WTC11 (cell line): Measurements from ENCODE around the gene ANO4. TPM values are rescaled to one million over a fixed set of nuclear protein-coding genes. Genes with fewer than 3 reads are reported as not detected.

ENCODE experiments used
- ATAC-seq: fragments of 200-7000 bp; cut with Tn5 transposase; 2 replicates; pipeline ENCODE4 v1.10.0; 2021; ENCODE audit warnings: mild to moderate bottlenecking, moderate library complexity
- CTCF ChIA-PET: fragments of 300-600 bp; sonication (Branson Sonifier 250); formaldehyde crosslinking; loops from one replicate; lab custom pipeline; 2021; ENCODE audit warnings: antibody characterized with exemption; lab: Charles Lee
- POLR2A ChIA-PET: fragments of 350-600 bp; sonication (Branson Sonifier 250); formaldehyde crosslinking; loops from one replicate; lab custom pipeline; 2021; ENCODE audit warnings: antibody characterized with exemption; lab: Charles Lee
- DNase-seq: peaks from one replicate; pipeline ENCODE4 v3.0.0; 2021; ENCODE audit warnings: low spot score
- H3K27ac Mint-ChIP-seq: 2 replicates; pipeline ENCODE4 v1.8.0; 2021; ENCODE audit warnings: mixed read lengths
- H3K27me3 Mint-ChIP-seq: 2 replicates; pipeline ENCODE4 v1.8.0; 2021; ENCODE audit warnings: low read depth, mild to moderate bottlenecking, moderate library complexity, mixed read lengths
- H3K36me3 Mint-ChIP-seq: 2 replicates; pipeline ENCODE4 v1.8.0; 2021; ENCODE audit warnings: mixed read lengths
- H3K4me1 Mint-ChIP-seq: 2 replicates; pipeline ENCODE4 v1.8.0; 2022; ENCODE audit warnings: mixed read lengths
- H3K4me3 Mint-ChIP-seq: 2 replicates; pipeline ENCODE4 v1.8.0; 2021; ENCODE audit warnings: mild to moderate bottlenecking, moderate library complexity, mixed read lengths
- H3K9me3 Mint-ChIP-seq: 2 replicates; pipeline ENCODE4 v1.8.0; 2021; ENCODE audit warnings: mixed read lengths
- CBFB ChIP-seq: sonication (generic); formaldehyde crosslinking; IDR thresholded peaks from 2 replicates; pipeline ENCODE4 v1.8.1; 2022; ENCODE audit warnings: mild to moderate bottlenecking, low read depth, missing genetic modification reagents
- FOXJ3 ChIP-seq: sonication (generic); formaldehyde crosslinking; IDR thresholded peaks from 2 replicates; pipeline ENCODE4 v1.9.0; 2021; ENCODE audit warnings: missing genetic modification reagents, mild to moderate bottlenecking, borderline replicate concordance
- FOXK1 ChIP-seq: sonication (generic); formaldehyde crosslinking; IDR thresholded peaks from 2 replicates; pipeline ENCODE4 v1.8.0; 2022; ENCODE audit warnings: mild to moderate bottlenecking, moderate library complexity, missing genetic modification reagents
- NFE2L1 ChIP-seq: sonication (generic); formaldehyde crosslinking; IDR thresholded peaks from 2 replicates; pipeline ENCODE4 v1.8.1; 2023; ENCODE audit warnings: missing genetic modification reagents
- NR1H2 ChIP-seq: sonication (generic); formaldehyde crosslinking; IDR thresholded peaks from 2 replicates; pipeline ENCODE4 v1.9.0; 2021; ENCODE audit warnings: mild to moderate bottlenecking, moderate library complexity, missing genetic modification reagents
- PRRX2 ChIP-seq: fragments of 250-450 bp; sonication (Bioruptor Pico); IDR thresholded peaks from 2 replicates; pipeline ENCODE4 v1.8.0; 2021; ENCODE audit warnings: mild to moderate bottlenecking
- RELA ChIP-seq: sonication (generic); formaldehyde crosslinking; IDR thresholded peaks from 2 replicates; pipeline ENCODE4 v1.8.1; 2022; ENCODE audit warnings: missing genetic modification reagents, mild to moderate bottlenecking, borderline replicate concordance
- SP1 ChIP-seq: sonication (generic); formaldehyde crosslinking; conservative IDR thresholded peaks from 2 replicates; pipeline ENCODE4 v1.8.1; 2022; ENCODE audit warnings: missing genetic modification reagents
- TEAD1 ChIP-seq: sonication (generic); formaldehyde crosslinking; IDR thresholded peaks from 2 replicates; pipeline ENCODE4 v1.8.0; 2022; ENCODE audit warnings: mild to moderate bottlenecking, missing genetic modification reagents
- TP53 ChIP-seq: sonication (generic); formaldehyde crosslinking; IDR thresholded peaks from 2 replicates; pipeline ENCODE4 v1.8.1; 2023; ENCODE audit warnings: mild to moderate bottlenecking, missing genetic modification reagents
- ZBTB21 ChIP-seq: sonication (generic); formaldehyde crosslinking; IDR thresholded peaks from 2 replicates; pipeline ENCODE4 v1.8.1; 2023; ENCODE audit warnings: mild to moderate bottlenecking, missing genetic modification reagents, borderline replicate concordance
- ZNF138 ChIP-seq: sonication (generic); formaldehyde crosslinking; conservative IDR thresholded peaks from 2 replicates; pipeline ENCODE4 v1.8.1; 2022; ENCODE audit warnings: mild to moderate bottlenecking, moderate library complexity, missing genetic modification reagents
- ZNF232 ChIP-seq: sonication (generic); formaldehyde crosslinking; IDR thresholded peaks from 2 replicates; pipeline ENCODE4 v1.8.0; 2022; ENCODE audit warnings: mild to moderate bottlenecking, missing genetic modification reagents
- ZNF263 ChIP-seq: sonication (generic); formaldehyde crosslinking; IDR thresholded peaks from 2 replicates; pipeline ENCODE4 v1.8.1; 2022; ENCODE audit warnings: low read depth, mild to moderate bottlenecking, moderate library complexity, missing genetic modification reagents
- ZNF317 ChIP-seq: sonication (generic); formaldehyde crosslinking; IDR thresholded peaks from 2 replicates; pipeline ENCODE4 v1.8.1; 2023; ENCODE audit warnings: low read depth, mild to moderate bottlenecking, moderate library complexity, missing genetic modification reagents, borderline replicate concordance
- ZNF671 ChIP-seq: fragments of 250-450 bp; sonication (Bioruptor Pico); IDR thresholded peaks from 2 replicates; pipeline ENCODE4 v1.8.0; 2021; ENCODE audit warnings: mild to moderate bottlenecking
- total RNA-seq: library from RNA; stranded (reverse); gene quantifications from 3 replicates; pipeline ENCODE4 v1.2.3, GENCODE V29; 2021
- TF ChIP-seq, protein P1 (sequence below): fragments of 250-450 bp; sonication (Bioruptor Pico); IDR thresholded peaks from 2 replicates; pipeline ENCODE4 v1.9.0; 2021; ENCODE audit warnings: moderate library complexity, mild to moderate bottlenecking, inconsistent platforms, borderline replicate concordance
- TF ChIP-seq, protein P2 (sequence below): sonication (generic); formaldehyde crosslinking; IDR thresholded peaks from 2 replicates; pipeline ENCODE4 v1.8.0; 2022; ENCODE audit warnings: mild to moderate bottlenecking, missing genetic modification reagents
- TF ChIP-seq, protein P3 (sequence below): sonication (generic); formaldehyde crosslinking; IDR thresholded peaks from 2 replicates; pipeline ENCODE4 v1.8.0; 2022; ENCODE audit warnings: mild to moderate bottlenecking, missing genetic modification reagents
- TF ChIP-seq, protein P4 (sequence below): fragments of 250-450 bp; sonication (Bioruptor Pico); IDR thresholded peaks from 2 replicates; pipeline ENCODE4 v1.8.0; 2021; ENCODE audit warnings: mild to moderate bottlenecking
- TF ChIP-seq, protein P5 (sequence below): sonication (generic); formaldehyde crosslinking; IDR thresholded peaks from 2 replicates; pipeline ENCODE4 v1.8.0; 2022; ENCODE audit warnings: missing genetic modification reagents
- TF ChIP-seq, protein P6 (sequence below): fragments of 250-450 bp; sonication (Bioruptor Pico); IDR thresholded peaks from 2 replicates; pipeline ENCODE4 v1.9.0; 2021; ENCODE audit warnings: mild to moderate bottlenecking
- TF ChIP-seq, protein P7 (sequence below): sonication (generic); formaldehyde crosslinking; IDR thresholded peaks from 2 replicates; pipeline ENCODE4 v1.8.1; 2022; ENCODE audit warnings: low read depth, missing genetic modification reagents, borderline replicate concordance
- TF ChIP-seq, protein P8 (sequence below): sonication (generic); formaldehyde crosslinking; conservative IDR thresholded peaks from 2 replicates; pipeline ENCODE4 v1.8.1; 2022; ENCODE audit warnings: mild to moderate bottlenecking, missing genetic modification reagents

Gene ANO4
- total RNA-seq, 1 experiment from 2014 or later, result 2.6 TPM

DNA sequence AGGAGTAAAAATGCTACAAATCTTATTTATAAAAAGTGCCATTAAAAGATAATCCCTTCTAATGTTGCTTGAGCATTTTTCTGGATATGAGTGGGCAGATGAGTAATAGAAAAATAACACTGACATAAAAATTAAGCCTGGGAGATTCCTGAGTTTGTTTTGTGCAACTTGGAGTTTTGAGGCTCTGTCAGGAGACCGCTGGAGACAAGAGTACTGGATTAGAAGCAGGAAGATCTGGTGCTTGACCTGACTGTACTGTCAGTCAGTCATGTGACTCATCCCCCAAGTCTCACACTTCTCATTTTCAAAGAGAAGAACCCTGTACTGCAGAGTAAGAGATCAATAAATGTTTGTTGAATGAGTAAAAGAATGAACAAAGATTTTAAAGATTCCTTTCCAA is 29.4 kb downstream of the ANO4 start:
- H3K27ac Mint-ChIP-seq, result no peak overlapping the region
- no peaks in the 10 kb centered on the region for H3K9me3 Mint-ChIP-seq
- ChIA-PET POLR2A (no interaction called here), CTCF (no interaction called here)
- H3K36me3 Mint-ChIP-seq, result no peaks in the 10 kb centered on the region
- no peak overlapping the region for H3K4me3 Mint-ChIP-seq
- ATAC-seq (no peak), DNase-seq (no peak)
- no peaks in the 10 kb centered on the region for H3K4me1 Mint-ChIP-seq
- TF ChIP-seq, protein P1, sequence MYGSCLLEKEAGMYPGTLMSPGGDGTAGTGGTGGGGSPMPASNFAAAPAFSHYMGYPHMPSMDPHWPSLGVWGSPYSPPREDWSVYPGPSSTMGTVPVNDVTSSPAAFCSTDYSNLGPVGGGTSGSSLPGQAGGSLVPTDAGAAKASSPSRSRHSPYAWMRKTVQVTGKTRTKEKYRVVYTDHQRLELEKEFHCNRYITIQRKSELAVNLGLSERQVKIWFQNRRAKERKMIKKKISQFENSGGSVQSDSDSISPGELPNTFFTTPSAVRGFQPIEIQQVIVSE (CRISPR knock-in tag), result no peak
- TF ChIP-seq, protein P2, sequence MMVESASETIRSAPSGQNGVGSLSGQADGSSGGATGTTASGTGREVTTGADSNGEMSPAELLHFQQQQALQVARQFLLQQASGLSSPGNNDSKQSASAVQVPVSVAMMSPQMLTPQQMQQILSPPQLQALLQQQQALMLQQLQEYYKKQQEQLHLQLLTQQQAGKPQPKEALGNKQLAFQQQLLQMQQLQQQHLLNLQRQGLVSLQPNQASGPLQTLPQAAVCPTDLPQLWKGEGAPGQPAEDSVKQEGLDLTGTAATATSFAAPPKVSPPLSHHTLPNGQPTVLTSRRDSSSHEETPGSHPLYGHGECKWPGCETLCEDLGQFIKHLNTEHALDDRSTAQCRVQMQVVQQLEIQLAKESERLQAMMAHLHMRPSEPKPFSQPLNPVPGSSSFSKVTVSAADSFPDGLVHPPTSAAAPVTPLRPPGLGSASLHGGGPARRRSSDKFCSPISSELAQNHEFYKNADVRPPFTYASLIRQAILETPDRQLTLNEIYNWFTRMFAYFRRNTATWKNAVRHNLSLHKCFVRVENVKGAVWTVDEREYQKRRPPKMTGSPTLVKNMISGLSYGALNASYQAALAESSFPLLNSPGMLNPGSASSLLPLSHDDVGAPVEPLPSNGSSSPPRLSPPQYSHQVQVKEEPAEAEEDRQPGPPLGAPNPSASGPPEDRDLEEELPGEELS (CRISPR knock-in tag), result no peak
- TF ChIP-seq NR1H2 (CRISPR knock-in tag) (no peak), FOXK1 (CRISPR knock-in tag) (no peak), TP53 (CRISPR knock-in tag) (no peak), PRRX2 (CRISPR knock-in tag) (no peak), NFE2L1 (CRISPR knock-in tag) (no peak), TEAD1 (CRISPR knock-in tag) (no peak), ZNF671 (CRISPR knock-in tag) (no peak), RELA (CRISPR knock-in tag) (no peak), ZNF232 (CRISPR knock-in tag) (no peak), ZNF317 (no peak), ZNF138 (CRISPR knock-in tag) (no peak), ZNF263 (CRISPR knock-in tag) (no peak)
- TF ChIP-seq, protein P3, sequence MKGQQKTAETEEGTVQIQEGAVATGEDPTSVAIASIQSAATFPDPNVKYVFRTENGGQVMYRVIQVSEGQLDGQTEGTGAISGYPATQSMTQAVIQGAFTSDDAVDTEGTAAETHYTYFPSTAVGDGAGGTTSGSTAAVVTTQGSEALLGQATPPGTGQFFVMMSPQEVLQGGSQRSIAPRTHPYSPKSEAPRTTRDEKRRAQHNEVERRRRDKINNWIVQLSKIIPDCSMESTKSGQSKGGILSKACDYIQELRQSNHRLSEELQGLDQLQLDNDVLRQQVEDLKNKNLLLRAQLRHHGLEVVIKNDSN (CRISPR knock-in tag), result no peak
- TF ChIP-seq, protein P4, sequence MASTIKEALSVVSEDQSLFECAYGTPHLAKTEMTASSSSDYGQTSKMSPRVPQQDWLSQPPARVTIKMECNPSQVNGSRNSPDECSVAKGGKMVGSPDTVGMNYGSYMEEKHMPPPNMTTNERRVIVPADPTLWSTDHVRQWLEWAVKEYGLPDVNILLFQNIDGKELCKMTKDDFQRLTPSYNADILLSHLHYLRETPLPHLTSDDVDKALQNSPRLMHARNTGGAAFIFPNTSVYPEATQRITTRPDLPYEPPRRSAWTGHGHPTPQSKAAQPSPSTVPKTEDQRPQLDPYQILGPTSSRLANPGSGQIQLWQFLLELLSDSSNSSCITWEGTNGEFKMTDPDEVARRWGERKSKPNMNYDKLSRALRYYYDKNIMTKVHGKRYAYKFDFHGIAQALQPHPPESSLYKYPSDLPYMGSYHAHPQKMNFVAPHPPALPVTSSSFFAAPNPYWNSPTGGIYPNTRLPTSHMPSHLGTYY (CRISPR knock-in tag), result no peak
- TF ChIP-seq, protein P5, sequence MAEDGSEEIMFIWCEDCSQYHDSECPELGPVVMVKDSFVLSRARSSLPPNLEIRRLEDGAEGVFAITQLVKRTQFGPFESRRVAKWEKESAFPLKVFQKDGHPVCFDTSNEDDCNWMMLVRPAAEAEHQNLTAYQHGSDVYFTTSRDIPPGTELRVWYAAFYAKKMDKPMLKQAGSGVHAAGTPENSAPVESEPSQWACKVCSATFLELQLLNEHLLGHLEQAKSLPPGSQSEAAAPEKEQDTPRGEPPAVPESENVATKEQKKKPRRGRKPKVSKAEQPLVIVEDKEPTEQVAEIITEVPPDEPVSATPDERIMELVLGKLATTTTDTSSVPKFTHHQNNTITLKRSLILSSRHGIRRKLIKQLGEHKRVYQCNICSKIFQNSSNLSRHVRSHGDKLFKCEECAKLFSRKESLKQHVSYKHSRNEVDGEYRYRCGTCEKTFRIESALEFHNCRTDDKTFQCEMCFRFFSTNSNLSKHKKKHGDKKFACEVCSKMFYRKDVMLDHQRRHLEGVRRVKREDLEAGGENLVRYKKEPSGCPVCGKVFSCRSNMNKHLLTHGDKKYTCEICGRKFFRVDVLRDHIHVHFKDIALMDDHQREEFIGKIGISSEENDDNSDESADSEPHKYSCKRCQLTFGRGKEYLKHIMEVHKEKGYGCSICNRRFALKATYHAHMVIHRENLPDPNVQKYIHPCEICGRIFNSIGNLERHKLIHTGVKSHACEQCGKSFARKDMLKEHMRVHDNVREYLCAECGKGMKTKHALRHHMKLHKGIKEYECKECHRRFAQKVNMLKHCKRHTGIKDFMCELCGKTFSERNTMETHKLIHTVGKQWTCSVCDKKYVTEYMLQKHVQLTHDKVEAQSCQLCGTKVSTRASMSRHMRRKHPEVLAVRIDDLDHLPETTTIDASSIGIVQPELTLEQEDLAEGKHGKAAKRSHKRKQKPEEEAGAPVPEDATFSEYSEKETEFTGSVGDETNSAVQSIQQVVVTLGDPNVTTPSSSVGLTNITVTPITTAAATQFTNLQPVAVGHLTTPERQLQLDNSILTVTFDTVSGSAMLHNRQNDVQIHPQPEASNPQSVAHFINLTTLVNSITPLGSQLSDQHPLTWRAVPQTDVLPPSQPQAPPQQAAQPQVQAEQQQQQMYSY (CRISPR knock-in tag), result no peak
- H3K27me3 Mint-ChIP-seq, result no peaks in the 10 kb centered on the region

DNA sequence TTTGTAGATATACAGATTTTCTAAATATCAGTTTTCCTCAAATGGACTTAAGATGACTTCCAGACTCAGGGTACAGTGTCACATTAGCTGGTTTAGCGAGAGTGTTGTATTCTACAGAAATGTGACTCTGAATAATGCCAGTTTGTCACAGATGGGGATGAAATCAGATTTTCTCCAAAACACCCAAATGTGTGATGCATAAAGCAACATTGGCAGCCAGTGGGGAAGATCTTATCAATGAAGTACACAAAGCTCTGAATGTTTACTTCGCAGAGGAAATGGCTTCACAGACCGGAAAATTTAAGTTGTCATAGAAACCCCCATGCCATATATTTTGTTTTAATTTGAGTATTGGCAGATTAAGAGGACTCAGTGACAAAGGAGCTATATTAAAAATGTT is 29.9 kb downstream of the ANO4 start:
- ChIA-PET CTCF (no interaction called here), POLR2A (no interaction called here)
- H3K9me3 Mint-ChIP-seq, result no peaks in the 10 kb centered on the region
- TF ChIP-seq CBFB (CRISPR knock-in tag), result no peak
- no peak for TF ChIP-seq ZBTB21 (CRISPR knock-in tag)
- TF ChIP-seq, protein P6, sequence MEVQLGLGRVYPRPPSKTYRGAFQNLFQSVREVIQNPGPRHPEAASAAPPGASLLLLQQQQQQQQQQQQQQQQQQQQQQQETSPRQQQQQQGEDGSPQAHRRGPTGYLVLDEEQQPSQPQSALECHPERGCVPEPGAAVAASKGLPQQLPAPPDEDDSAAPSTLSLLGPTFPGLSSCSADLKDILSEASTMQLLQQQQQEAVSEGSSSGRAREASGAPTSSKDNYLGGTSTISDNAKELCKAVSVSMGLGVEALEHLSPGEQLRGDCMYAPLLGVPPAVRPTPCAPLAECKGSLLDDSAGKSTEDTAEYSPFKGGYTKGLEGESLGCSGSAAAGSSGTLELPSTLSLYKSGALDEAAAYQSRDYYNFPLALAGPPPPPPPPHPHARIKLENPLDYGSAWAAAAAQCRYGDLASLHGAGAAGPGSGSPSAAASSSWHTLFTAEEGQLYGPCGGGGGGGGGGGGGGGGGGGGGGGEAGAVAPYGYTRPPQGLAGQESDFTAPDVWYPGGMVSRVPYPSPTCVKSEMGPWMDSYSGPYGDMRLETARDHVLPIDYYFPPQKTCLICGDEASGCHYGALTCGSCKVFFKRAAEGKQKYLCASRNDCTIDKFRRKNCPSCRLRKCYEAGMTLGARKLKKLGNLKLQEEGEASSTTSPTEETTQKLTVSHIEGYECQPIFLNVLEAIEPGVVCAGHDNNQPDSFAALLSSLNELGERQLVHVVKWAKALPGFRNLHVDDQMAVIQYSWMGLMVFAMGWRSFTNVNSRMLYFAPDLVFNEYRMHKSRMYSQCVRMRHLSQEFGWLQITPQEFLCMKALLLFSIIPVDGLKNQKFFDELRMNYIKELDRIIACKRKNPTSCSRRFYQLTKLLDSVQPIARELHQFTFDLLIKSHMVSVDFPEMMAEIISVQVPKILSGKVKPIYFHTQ (CRISPR knock-in tag), result no peak
- TF ChIP-seq FOXJ3, result no peak
- TF ChIP-seq, protein P7, sequence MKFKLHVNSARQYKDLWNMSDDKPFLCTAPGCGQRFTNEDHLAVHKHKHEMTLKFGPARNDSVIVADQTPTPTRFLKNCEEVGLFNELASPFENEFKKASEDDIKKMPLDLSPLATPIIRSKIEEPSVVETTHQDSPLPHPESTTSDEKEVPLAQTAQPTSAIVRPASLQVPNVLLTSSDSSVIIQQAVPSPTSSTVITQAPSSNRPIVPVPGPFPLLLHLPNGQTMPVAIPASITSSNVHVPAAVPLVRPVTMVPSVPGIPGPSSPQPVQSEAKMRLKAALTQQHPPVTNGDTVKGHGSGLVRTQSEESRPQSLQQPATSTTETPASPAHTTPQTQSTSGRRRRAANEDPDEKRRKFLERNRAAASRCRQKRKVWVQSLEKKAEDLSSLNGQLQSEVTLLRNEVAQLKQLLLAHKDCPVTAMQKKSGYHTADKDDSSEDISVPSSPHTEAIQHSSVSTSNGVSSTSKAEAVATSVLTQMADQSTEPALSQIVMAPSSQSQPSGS, result no peak
- no peak for TF ChIP-seq SP1 (CRISPR knock-in tag)
- TF ChIP-seq, protein P8, sequence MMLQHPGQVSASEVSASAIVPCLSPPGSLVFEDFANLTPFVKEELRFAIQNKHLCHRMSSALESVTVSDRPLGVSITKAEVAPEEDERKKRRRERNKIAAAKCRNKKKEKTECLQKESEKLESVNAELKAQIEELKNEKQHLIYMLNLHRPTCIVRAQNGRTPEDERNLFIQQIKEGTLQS (CRISPR knock-in tag), result no peak

More for the DNA sequence above, 29.9 kb downstream of the ANO4 start:
- Mint-ChIP-seq H3K27me3 (no peaks in the 10 kb centered on the region), H3K36me3 (no peaks in the 10 kb centered on the region), H3K27ac (no peak overlapping the region), H3K4me3 (no peak overlapping the region), H3K4me1 (no peaks in the 10 kb centered on the region)
- no peak for ATAC-seq
- DNase-seq, result no peak
